GDM1 (cell line): ENCODE results near the gene MYO1A.
"Not testable (repeated sequence)": the region's sequence is repeated elsewhere in the genome, so short reads cannot be mapped to it uniquely, and the experiment has no call there.

Experiments
- DNase-seq: peaks from one replicate; lab custom pipeline; 2025; lab: John Stamatoyannopoulos, UW

The MYO1A gene

GRCh38 chr12:56993346-56993745 lies 56.6 kb downstream of the MYO1A start:
- no peak for DNase-seq

GRCh38 chr12:56991319-56992246 lies 58.3 kb downstream of the MYO1A start:
- peak; percentile 52 for DNase-seq

- no peak for DNase-seq
These were observed 59.1 kb downstream of the MYO1A start for GRCh38 chr12:56990648-56991318.

- DNase-seq: no peak
These were observed 59.9 kb downstream of the MYO1A start for GRCh38 chr12:56989861-56990610.

GRCh38 chr12:56988207-56988739 lies 61.7 kb downstream of the MYO1A start:
- peak; percentile 89 for DNase-seq

GRCh38 chr12:56987551-56988053 lies 62.3 kb downstream of the MYO1A start:
- DNase-seq: peak; percentile 59

- DNase-seq: no peak
These were observed 62.9 kb downstream of the MYO1A start for GRCh38 chr12:56987011-56987410.

GRCh38 chr12:56985714-56986113 lies 64.2 kb downstream of the MYO1A start:
- DNase-seq: not testable (repeated sequence)

- DNase-seq: no peak
These were observed 66.5 kb downstream of the MYO1A start for GRCh38 chr12:56983386-56983785.

GRCh38 chr12:56982578-56983236 lies 67.2 kb downstream of the MYO1A start:
- not testable (repeated sequence) for DNase-seq

GRCh38 chr12:56980941-56981530 lies 68.9 kb downstream of the MYO1A start:
- no peak for DNase-seq

- no peak for DNase-seq
These were observed 69.7 kb downstream of the MYO1A start for GRCh38 chr12:56980268-56980667.

- DNase-seq: no peak
These were observed 70.3 kb downstream of the MYO1A start for GRCh38 chr12:56979628-56980027.
